ENCODE data around the gene TRAK1. TPM values are rescaled to one million over a fixed set of nuclear protein-coding genes. Genes with fewer than 3 reads are reported as not detected.

The TRAK1 gene
- total RNA-seq, 1 donor from 2014 or later = 41.7 TPM

- TF ChIP-seq, protein P1, sequence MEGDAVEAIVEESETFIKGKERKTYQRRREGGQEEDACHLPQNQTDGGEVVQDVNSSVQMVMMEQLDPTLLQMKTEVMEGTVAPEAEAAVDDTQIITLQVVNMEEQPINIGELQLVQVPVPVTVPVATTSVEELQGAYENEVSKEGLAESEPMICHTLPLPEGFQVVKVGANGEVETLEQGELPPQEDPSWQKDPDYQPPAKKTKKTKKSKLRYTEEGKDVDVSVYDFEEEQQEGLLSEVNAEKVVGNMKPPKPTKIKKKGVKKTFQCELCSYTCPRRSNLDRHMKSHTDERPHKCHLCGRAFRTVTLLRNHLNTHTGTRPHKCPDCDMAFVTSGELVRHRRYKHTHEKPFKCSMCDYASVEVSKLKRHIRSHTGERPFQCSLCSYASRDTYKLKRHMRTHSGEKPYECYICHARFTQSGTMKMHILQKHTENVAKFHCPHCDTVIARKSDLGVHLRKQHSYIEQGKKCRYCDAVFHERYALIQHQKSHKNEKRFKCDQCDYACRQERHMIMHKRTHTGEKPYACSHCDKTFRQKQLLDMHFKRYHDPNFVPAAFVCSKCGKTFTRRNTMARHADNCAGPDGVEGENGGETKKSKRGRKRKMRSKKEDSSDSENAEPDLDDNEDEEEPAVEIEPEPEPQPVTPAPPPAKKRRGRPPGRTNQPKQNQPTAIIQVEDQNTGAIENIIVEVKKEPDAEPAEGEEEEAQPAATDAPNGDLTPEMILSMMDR (IDR thresholded peaks at IDR 0.05; ENCODE audit: insufficient read depth, low read length, poor library complexity, severe bottlenecking) = no peak
- no peak for DNase-seq (ENCODE audit: low read depth)
- no peaks in the 10 kb centered on the region for H3K27me3 ChIP-seq (ENCODE audit: control insufficient read depth, insufficient read depth, low read length)
- no peaks in the 10 kb centered on the region for H3K36me3 ChIP-seq (ENCODE audit: control insufficient read depth, insufficient read depth, low read length)
- no peak overlapping the region for H3K4me3 ChIP-seq (ENCODE audit: low read depth, low read length)
Measured at GRCh38 chr3:42235532-42235931, 144.4 kb downstream of the TRAK1 start.

DNA sequence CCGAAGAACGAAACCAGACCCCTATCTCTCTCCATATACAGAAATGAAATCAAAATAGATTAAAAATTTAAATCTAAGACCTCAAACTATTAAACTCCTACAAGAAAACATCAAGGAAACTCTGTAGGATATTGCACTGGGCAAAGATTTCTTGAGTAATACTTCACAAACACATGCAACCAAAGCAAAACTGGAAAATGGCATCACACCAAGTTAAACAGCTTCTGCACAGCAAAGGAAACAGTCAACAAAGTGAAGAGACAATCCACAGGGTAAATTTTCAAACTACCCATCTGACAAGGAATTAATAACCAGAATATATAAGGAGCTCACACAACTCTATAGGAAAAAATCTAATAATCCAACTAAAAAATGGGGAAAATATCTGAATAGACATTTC, 145.5 kb downstream of the TRAK1 start:
- no peaks in the 10 kb centered on the region for H3K36me3 ChIP-seq (ENCODE audit: control insufficient read depth, insufficient read depth, low read length)
- H3K4me3 ChIP-seq (ENCODE audit: low read depth, low read length) = no peak overlapping the region
- DNase-seq (ENCODE audit: low read depth) = no peak
- no peaks in the 10 kb centered on the region for H3K27me3 ChIP-seq (ENCODE audit: control insufficient read depth, insufficient read depth, low read length)
- TF ChIP-seq, protein P1 (IDR thresholded peaks at IDR 0.05; ENCODE audit: insufficient read depth, low read length, poor library complexity, severe bottlenecking) = no peak

DNA sequence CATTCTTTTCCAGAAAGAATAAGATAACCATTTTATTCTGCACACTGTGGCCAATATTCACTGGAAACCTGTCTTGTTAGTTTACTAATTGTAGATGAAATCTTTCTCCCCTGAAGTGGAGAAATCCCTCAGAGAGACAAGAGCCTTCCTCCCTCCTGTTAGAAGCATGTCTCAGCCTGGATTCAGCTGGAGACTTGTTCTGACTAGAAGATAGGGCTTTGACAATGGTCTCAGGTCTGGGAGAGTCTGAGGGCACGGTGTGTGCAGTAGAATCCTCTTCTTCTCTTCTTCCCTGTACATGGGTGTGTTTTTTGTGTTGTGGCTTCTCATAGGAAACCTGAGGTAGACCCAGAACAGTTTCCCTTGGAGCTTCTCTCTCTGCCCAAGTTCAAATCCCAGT, 154.9 kb downstream of the TRAK1 start:
- TF ChIP-seq, protein P1 (IDR thresholded peaks at IDR 0.05; ENCODE audit: insufficient read depth, low read length, poor library complexity, severe bottlenecking) = no peak
- DNase-seq (ENCODE audit: low read depth) = no peak
- peaks cover 6% of the 10 kb centered on the region for H3K27me3 ChIP-seq (ENCODE audit: control insufficient read depth, insufficient read depth, low read length)
- no peaks in the 10 kb centered on the region for H3K36me3 ChIP-seq (ENCODE audit: control insufficient read depth, insufficient read depth, low read length)
- H3K4me3 ChIP-seq (ENCODE audit: low read depth, low read length) = no peak overlapping the region

DNA sequence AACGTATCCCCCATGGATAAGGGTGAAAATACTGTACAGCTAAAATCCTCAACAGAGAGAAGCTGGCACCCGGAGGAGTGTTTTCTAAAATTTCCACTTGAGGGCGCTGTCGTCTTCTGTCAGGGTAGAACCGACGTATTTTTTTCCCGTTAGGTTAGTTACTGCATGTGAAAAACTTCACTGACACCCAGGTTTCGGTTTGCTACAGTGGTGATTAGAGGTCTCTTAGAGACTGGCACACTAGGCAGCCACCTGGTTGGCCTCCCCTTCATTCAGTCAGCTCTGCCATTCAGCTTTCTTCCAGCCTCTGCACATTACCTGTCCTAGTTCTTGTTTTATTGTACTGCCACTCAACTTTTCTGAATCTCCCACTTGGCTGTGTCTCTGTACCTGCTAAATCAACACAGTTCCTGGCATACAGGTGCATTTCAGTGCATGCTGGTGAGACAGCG, 156.4 kb downstream of the TRAK1 start:
- TF ChIP-seq, protein P1 (IDR thresholded peaks at IDR 0.05; ENCODE audit: insufficient read depth, low read length, poor library complexity, severe bottlenecking) = peak; percentile 75
- no peak for DNase-seq (ENCODE audit: low read depth)

GRCh38 chr3:42250761-42251160, 159.6 kb downstream of the TRAK1 start:
- Histone ChIP-seq H3K27me3 (ENCODE audit: control insufficient read depth, insufficient read depth, low read length) (peaks cover 6% of the 10 kb centered on the region), H3K4me3 (ENCODE audit: low read depth, low read length) (no peak overlapping the region), H3K36me3 (ENCODE audit: control insufficient read depth, insufficient read depth, low read length) (no peaks in the 10 kb centered on the region)
- DNase-seq (ENCODE audit: low read depth) = no peak
- TF ChIP-seq, protein P1 (IDR thresholded peaks at IDR 0.05; ENCODE audit: insufficient read depth, low read length, poor library complexity, severe bottlenecking) = no peak

More for the DNA sequence above, 156.4 kb downstream of the TRAK1 start:
- Histone ChIP-seq H3K27me3 (ENCODE audit: control insufficient read depth, insufficient read depth, low read length) (peaks cover 6% of the 10 kb centered on the region), H3K36me3 (ENCODE audit: control insufficient read depth, insufficient read depth, low read length) (no peaks in the 10 kb centered on the region), H3K4me3 (ENCODE audit: low read depth, low read length) (no peak overlapping the region)

DNA sequence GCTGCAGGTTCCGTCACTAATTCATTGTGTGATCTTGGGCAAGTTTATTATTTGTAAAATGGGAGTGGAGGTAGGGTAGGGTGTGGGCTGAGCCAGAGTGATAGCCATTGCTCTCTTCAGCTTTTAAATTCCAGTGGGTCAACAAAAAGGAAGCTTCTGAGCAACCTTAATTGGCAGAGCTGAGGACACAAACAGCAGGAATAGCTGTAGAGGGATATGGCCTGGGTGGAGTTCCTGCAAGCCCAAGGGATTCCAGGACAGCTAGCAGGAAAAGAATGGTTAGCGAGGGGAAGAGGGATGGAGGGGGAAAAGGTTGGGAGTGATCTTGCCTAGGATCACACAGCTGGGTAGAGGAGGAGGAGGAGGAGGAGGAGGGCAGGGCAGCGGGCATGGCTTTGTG, 163.4 kb downstream of the TRAK1 start:
- Histone ChIP-seq H3K36me3 (ENCODE audit: control insufficient read depth, insufficient read depth, low read length) (no peaks in the 10 kb centered on the region), H3K27me3 (ENCODE audit: control insufficient read depth, insufficient read depth, low read length) (no peaks in the 10 kb centered on the region), H3K4me3 (ENCODE audit: low read depth, low read length) (no peak overlapping the region)
- DNase-seq (ENCODE audit: low read depth) = no peak
- TF ChIP-seq, protein P1 (IDR thresholded peaks at IDR 0.05; ENCODE audit: insufficient read depth, low read length, poor library complexity, severe bottlenecking) = no peak
